GM21619 (cell line): ENCODE measurements around the gene GLDN.
A peak's percentile ranks its signal among the peaks of the same experiment; 100 is the strongest.

Source experiments
- ATAC-seq: cut with Tn5 transposase; IDR thresholded peaks from one replicate; pipeline ENCODE4 v1.9.1; 2021; ENCODE audit not compliant: unreplicated experiment

The GLDN gene

DNA sequence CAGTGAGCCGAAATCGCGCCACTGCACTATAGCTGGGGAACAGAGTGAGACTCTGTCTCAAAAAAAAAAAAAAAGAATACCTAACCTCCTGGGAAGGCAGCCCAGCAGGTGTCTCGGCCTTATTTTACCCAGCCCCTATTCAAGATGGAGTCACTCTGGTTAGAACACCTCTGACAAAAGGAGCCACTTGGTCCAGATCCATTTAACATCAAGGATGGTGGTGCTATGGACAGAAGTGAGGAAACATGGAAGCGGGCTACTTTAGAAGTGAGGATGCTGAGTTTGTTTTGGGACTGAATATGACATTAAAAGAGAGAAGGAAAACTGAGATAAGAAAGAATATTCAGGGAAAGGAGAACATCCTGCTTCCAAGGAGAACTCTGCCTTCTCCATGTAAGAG, 14.7 kb downstream of the GLDN start:
- ATAC-seq = no peak

DNA sequence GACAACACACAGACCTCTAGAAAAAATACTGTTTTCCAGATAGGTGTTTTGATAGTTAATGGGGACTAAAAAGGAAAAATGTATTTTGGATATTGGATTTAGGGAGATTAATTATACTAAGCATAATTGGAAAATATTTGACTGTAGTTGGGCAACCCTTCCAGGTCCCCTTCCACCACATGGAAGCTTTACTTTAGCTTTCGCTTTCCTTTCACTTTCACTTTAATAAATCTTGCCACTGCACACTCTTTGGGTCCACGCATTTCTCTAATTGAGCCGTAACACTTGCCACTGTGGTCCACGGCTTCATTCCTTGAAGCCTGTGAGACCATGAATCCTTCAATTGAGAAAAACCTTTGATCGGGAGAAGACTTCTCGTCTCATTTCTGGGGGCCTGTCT, 15.5 kb downstream of the GLDN start:
- no peak for ATAC-seq

DNA sequence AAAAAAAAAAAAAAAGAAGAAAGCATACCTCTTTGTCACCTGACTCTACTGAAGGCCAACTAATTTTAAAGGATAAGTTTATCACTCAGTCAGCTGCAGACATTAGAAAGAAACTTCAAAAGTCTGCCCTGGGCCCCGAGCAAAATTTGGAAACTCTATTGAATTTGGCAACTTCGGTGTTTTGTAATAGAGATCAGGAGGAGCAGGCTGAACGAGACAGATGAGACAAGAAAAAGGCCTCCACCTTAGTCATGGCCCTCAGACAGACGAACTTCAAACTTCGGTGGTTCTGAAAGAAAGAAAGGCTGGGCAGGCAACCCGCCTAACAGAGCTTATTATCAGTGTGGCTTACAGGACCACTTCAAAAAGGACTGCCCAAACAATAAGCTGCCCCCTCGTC, 18.5 kb downstream of the GLDN start:
- no peak for ATAC-seq

DNA sequence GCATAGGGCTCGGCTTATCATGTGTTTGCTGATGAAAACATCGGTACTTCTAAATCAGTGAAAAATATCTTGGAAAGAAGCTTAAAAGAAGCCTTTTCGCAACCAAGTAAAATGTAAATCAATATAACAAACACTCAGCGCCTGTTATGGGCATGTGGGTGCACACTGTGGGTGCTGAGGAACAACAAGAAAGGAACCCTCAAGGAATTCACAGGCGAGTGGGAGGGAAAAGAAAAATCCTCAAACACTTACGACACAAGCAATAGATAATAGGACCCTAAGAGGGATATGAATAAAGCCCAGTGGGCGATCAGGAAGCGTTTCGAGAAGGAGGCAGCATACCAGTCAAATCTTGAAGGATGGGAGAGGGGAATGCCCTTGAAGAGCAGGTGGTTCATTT, 21.9 kb downstream of the GLDN start:
- ATAC-seq = no peak

DNA sequence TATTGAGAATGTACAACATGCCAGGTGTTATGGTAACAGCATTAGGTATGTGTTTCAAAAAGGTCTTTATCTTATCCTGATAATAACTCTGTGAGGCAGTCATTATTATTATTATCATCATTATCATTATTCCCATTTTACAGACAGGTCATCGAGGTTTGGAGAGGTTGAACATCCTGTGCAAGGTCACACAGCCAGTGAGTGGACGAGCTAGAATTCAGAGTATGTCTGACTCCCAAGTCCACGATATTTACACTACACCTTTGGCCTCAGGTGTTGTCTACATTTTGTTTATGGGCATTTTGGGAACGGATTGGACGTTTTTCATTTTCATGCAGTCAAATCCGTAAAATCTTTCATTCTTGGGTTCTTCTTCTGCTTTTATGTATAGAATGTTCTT, 24.0 kb downstream of the GLDN start:
- ATAC-seq = no peak

DNA sequence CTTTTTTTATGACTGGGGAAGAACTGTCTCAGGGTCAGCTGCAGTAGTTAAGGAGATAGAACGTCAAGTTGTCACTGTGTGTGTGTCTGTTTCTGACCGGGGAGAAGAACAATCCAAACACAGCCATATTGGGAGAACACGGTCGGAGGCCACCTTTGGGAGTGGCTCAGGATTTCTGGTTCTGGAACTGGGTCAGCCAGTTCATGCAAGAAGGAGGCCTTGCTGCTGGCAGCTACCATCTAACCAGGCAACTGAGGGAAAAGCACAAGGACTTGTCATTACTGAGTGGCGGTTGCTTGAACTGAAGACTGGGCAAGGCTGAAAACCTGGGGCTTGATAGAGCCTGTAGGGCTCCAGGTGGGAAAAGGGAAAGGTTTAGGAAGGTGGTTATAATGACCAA, 24.6 kb downstream of the GLDN start:
- ATAC-seq = no peak

DNA sequence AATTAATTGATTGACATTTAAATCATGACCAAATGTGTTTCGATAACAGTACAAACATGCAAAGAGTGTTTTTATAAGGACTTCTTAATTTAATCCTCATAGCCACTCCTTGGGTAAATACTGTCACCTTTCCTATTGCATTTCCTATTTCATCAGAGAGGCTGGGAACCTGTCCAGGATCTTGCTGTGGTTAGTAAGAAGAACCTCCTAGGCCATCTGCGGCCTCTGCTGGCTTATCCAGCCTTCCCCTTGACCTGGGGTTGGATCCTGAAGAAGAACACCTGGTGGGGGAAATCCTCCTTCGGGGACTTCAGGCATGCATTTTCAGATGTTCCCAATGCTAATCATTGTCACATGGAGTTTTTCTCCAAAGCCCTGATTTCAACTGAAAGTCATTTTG, 25.5 kb downstream of the GLDN start:
- no peak for ATAC-seq

DNA sequence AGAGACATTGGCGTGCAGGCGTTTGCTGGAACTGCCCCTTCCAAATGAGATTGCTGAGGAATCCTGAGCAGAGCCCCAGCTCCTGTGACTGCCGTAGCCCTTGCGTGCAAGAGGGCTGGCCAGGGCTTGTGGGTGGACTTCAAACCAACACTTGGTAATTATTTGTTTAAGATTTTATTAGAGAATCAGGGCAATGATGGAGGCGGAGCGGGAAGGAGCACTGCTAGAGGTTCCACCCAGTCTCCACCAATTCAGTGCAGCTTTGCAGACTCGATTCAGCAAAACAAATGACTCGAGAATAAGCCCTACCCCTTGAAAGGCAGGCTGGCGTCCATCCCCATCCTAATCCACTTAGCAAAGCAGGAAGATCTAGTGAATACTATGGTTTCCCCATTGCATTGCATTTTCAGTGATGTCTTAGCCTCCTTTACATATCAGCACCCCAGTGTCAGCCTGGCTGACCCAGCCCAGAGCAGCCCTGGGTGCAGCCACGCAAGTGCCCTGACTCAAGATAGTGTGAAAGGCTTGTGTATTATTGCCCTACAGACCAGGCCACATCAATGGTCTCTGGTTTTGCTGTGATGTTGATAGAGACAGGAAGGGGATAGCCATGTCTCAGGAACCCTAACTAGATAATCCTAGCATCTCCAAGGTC, 26.0 kb downstream of the GLDN start:
- no peak for ATAC-seq

DNA sequence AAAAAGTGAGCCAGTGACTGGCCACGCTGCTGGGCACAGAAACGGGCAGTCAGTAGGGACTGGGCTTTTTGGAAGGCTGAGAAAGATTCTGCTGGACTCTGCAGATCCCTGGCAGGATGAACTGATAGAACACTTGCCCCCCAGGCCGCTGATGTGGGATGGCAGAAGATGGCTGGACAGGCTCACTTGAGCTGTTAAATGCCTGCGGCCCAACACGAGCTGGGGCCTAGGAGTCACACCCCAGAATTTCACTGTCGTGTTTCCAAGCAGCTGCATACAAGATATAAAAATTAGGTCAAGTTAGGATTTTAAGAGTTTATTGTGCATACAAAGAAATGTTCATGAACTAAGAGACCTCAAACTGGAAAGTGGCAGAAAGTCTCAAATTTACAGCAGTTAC, 26.9 kb downstream of the GLDN start:
- ATAC-seq = no peak

DNA sequence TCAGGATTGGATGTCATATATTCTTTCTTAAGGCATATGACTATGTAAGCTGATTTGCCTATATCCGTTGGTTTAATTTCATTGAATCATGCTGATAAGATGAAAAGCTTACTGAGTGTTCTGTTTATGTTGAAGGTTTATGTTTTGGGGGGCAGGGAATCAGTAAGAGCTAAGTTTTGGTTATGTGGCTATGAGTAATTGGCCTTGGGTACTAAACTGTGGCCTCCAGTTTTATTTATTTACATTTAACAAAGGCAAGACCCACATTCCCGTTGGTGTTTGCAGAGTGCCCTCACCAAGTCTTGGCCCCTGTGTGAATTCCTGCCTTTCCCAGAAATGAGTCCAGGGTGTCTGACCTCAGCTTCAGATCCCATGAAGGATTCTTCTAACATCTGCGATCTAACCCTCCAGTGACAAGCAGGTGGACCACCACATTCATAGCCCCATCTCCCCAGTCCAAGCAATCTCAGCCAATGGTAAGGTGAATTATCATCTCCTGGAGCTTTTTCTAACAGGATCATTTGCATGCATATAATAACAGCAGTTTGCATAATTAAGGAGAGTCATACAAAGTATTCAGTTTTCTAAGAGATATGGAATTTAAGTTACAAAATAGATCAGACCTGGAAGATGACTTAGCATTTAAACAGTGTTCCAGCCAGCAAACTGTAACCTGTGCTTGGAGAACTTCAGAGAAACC, 27.4 kb downstream of the GLDN start:
- ATAC-seq = no peak

DNA sequence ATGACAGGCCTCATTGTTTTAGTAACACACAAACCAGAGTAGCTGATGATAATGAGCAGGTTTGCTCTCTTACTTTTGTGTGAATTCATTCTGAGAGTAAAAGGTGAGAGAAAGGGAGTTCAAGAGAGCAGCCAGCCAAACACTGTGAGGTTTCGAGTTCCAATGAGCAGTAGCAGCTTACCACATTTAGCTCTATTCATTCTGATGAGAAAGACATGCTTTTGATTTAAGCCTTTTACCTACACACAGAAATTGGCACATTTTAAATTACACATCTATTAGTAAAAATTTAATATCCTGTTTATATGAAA, 28.0 kb downstream of the GLDN start:
- no peak for ATAC-seq

DNA sequence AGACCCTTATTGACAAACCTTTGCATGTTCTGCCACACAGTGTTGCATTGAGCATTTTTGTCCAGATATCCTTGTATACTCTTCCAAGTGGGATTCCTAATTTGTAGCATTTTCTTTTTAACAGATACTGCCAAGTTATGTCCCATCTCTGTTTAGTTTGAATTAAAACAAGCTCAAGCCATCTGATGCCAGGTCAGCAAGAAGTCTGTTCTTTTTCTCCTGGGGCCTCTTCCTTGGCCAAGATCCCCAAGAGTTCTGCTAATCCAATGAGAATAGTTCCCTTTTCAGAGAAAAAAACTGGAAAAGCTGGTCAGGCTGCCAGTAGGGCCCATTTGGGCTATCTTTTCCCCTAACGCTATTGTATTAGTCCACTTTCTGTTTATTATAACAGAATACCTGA, 29.8 kb downstream of the GLDN start:
- ATAC-seq = no peak

DNA sequence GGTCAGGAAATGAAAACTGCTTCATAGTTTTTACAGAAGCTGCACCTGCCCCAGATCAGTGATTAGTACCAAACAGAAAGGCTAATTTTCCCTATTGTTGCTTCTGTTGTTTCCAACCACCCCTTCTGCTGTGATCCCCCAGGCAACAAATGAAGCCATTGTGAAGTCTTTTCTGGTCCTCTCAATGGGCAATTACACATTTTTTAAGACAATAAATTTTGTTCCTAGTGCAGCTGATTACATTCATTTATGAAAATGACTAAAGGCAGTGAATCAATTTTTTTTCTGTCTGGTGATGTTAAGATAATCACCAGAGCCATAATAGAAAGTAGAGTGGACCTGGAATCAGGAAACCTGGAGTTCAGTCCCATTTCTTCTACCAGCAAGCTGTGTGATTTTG, 32.7 kb downstream of the GLDN start:
- no peak for ATAC-seq

DNA sequence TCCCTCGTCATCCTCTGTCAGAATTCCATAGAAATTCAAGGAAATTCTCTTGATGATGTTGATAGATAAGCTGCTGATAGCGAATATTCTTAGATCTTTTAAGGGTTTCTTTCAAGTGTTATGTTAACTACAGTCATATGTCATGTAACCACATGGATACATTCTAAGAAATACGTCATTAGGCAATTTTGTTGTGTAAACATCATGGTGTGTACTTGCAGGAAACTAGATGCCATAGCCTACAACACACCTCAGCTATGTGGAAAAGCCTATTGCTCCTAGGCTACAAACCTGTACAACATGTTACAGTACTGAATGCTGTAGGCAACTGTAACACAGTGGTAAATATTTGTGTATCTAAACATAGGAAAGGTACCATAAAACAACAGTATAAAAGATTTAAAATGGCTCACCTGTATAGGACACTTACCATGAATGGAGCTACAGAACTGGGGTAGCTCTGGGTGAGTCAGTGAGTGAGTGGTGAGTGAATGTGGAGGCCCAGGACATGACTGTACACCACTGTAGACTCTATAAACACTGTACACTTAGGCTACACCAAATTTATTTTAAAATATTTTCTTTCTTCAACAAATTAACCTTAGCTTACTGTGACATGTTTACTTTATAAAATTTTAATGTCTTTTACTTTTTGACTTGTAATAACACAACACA, 34.6 kb downstream of the GLDN start:
- no peak for ATAC-seq

DNA sequence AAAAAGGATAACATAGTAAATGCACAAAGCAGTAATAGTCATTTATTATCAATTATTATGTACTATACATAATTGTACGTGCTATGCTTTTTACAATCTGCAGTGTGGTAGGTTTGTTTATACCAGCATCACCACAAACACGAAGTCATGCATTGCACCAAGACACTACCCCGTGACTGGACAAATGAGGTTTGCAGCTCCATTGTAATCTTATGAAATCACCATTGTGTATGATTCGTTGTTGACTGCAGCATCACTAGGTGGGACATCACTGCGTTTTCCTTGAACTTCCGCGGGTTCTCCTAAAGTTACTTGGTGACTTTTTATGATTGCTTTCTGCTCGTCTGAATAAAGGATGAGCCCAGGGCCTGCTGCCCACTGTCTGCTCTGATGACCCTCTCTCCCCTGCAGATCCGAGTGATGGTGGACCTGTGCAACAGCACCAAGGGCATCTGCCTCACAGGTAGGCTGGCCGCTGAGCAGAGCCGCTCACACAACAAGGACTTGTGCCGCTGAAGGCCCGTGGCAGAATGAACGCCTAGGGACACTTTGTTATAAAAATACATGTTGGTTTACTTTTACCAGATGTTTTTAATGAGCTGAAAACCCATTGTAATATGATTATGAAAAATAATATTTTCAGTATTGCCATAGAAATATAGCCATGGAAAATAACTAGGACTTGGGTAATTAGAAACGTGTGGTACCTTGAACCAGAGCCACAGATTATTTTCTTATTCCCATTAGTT, 35.8 kb downstream of the GLDN start:
- no peak for ATAC-seq

DNA sequence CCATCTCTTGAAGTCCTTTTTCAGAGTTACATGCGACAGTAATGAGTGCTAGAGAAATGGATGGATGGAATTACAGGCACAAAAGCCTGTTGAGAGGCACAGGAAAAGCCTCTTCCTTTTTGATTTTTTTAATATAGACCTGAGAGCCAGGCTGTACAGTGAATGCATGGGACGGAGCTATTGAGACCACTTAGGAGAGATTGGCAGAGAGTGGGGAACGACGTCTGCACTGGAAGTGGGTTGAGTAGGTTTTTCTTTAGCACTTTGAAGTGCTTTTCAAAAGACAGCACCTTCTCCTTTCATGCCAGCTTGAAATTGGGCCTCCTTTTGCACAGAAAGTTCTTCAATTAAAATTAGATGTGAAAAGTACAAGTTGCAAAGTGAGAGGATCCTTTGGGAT, 37.0 kb downstream of the GLDN start:
- ATAC-seq = no peak

DNA sequence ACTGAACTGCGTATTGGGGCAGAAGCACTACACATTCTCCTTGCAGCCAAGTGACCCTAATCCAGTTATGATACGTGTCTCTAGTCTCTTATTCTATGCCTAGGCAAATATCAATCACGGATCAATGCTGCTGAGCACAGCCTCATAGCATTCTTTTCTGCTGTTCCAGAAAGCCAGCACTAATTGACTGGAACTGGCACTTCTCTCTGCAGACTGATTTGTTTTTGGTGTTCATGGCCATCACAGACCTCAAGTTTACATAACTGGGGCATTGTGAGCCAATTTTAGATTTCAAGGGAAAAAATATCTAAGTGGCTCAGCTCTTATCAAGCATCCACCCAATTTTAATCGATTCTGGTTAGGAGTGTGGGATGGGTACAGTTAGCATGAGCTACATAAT, 37.9 kb downstream of the GLDN start:
- ATAC-seq = no peak

DNA sequence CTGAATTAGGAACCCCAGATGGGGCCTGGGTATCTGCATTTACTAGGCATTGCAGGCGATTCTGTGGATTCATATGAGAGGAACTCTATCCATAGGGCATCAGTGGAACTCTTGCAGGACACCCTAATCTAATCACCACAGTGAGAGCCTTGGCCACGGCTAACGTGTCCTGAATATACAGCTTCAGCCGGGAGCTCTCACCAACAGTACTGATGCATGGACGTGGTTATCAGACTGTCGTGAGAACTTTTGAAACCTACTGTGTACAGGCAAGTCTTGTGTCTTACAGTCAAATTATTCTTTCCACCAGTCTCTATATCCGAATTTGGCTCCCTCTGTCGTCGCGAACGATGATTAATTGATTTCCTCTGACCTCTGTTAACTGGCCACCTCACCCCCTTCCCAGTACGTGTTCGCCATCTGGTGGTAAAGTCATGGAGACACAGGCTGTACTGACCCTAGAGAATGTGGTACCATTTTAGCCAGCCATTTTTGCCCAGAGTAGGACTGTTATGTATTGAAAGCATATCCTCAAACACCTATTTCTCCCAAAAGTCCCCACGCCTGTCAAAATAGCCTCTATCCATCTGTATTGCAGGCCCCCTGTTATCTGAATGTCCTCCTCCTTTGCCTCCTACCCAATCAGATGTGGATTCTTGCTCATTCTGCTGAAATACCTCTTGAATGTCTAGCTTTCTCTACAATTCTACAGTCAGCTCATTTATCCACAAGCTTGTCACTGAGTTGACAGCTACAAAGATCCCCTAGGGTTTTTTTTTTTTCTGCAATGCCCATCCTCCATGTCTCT, 39.7 kb downstream of the GLDN start:
- peak; percentile 79 for ATAC-seq

DNA sequence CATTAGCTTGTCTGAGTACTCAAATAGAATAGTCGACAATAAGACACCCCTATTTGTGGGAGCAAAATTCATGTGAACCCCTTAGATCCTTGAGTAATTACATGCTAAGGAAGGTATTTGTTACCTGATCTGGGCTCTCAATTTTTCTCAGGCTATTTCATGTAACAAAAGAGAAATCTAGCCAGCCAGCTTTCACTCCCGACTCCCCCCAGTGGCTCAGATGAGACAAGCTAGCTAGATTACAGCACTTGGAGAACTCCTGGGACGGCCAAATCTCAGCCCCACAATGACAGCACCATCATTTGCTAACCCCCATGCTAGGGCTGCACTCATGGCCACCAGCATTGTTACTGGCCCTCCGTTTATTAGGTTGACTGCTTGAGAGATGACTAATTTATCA, 41.3 kb downstream of the GLDN start:
- no peak for ATAC-seq

DNA sequence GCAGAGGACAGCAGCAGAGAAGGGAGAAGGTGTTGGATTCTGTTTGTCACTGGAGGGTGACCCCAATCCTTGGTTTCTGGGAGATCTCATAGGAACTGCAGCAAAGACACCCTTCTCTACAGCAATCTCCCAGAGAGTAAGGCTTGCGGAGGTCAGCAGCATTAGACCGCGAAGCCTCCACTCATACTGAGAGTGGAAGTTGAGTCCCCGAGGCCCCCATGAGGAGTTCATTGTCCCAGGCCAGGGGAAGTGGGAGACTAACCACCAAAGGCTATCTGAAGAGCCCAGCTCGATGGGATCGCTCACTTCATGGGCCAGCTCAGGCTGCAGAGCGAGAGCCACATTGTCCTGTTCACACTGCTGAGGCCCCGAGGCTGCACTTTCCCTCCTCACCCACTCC, 44.6 kb downstream of the GLDN start:
- no peak for ATAC-seq

DNA sequence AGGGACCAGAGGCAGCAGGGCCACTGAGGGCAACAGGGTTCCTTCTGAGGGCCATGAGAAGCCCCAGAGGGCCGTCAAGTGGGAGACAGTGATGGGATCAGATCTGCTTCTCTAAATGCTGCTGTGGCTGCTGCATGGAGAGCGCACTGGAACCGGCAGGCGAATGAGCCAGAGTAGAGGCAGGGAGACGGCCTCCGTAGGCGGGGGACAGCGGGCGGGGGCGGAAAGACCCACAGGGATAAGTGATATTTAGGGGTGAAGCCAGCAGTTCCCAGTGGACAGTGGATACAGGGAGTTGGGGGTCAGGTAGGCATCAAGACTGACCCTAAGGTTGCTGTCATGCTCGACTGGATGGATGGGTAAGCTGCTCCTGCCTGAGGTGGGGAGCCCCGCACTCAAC, 45.0 kb downstream of the GLDN start:
- no peak for ATAC-seq
